ENCODE measurements around the gene SH2D3A.
"Not testable (repeated sequence)": the region's sequence is repeated elsewhere in the genome, so short reads cannot be mapped to it uniquely, and the experiment has no call there.

SH2D3A gene

GRCh38 chr19:6710273-6711077 lies 56.8 kb downstream of the SH2D3A start:
- DNase-seq (ENCODE audit: low read depth in 4 of 4, low spot score in 1 of 4), result no peak

- DNase-seq (ENCODE audit: low read depth in 4 of 4, low spot score in 1 of 4), result no peak
Observed at GRCh38 chr19:6709549-6709948, 57.7 kb downstream of the SH2D3A start.

GRCh38 chr19:6708913-6709312 lies 58.3 kb downstream of the SH2D3A start:
- DNase-seq (ENCODE audit: low read depth in 4 of 4, low spot score in 1 of 4), result not testable (repeated sequence)

- no peak for DNase-seq (ENCODE audit: low read depth in 4 of 4, low spot score in 1 of 4)
Observed at GRCh38 chr19:6708346-6708745, 58.9 kb downstream of the SH2D3A start.

- no peak for DNase-seq (ENCODE audit: low read depth in 4 of 4, low spot score in 1 of 4)
Observed at GRCh38 chr19:6707658-6708018, 59.6 kb downstream of the SH2D3A start.

- no peak for DNase-seq (ENCODE audit: low read depth in 4 of 4, low spot score in 1 of 4)
Observed at GRCh38 chr19:6707011-6707657, 60.1 kb downstream of the SH2D3A start.

- DNase-seq (ENCODE audit: low read depth in 4 of 4, low spot score in 1 of 4), result no peak
Observed at GRCh38 chr19:6706633-6706958, 60.6 kb downstream of the SH2D3A start.

- no peak for DNase-seq (ENCODE audit: low read depth in 4 of 4, low spot score in 1 of 4)
Observed at GRCh38 chr19:6705931-6706632, 61.2 kb downstream of the SH2D3A start.

All from stimulated activated CD4-positive, alpha-beta T cell treated with anti-CD3 and anti-CD28 coated beads, Interleukin-1b, Interleukin-23, amount 100 ng/mL, for 24 hours (primary cell).